Mesenchymal stem cell (in vitro differentiated cells and primary cell): ENCODE results near the gene GALNT10.
A peak's percentile ranks its signal among the peaks of the same experiment; 100 is the strongest.

Experiments used
- DNase-seq: peaks from one replicate; pipeline ENCODE4 v3.0.0-alpha.2; 2013
- H2AFZ ChIP-seq: one replicate; pipeline ENCODE4 v1.6.1; 2013; ENCODE audit warnings: low read depth, mild to moderate bottlenecking, control low read depth, inconsistent platforms, low read length, moderate library complexity
- H2AK5ac ChIP-seq: 2 replicates; pipeline ENCODE4 v1.6.1; 2013; ENCODE audit warnings: low read length, moderate library complexity, mild to moderate bottlenecking, inconsistent platforms; ENCODE audit not compliant: severe bottlenecking
- H2BK120ac ChIP-seq: one replicate; pipeline ENCODE4 v1.6.1; 2013; ENCODE audit warnings: low read depth, mild to moderate bottlenecking, inconsistent platforms, low read length, moderate library complexity
- H2BK12ac ChIP-seq, 2 experiments: one replicate each; pipeline ENCODE4 v1.6.1; 2013; ENCODE audit warnings: inconsistent platforms in 2 of 2, low read length in 2 of 2, mild to moderate bottlenecking in 2 of 2, moderate library complexity in 2 of 2, control low read depth in 1 of 2
- H2BK15ac ChIP-seq: one replicate; pipeline ENCODE4 v1.6.1; 2013; ENCODE audit warnings: mild to moderate bottlenecking, low read depth, inconsistent platforms; ENCODE audit not compliant: poor library complexity, severe bottlenecking
- H2BK5ac ChIP-seq: 2 replicates; pipeline ENCODE4 v1.6.1; 2013; ENCODE audit warnings: low read depth, mild to moderate bottlenecking, low read length, control low read depth, inconsistent platforms; ENCODE audit not compliant: poor library complexity, severe bottlenecking
- H3K14ac ChIP-seq, 2 experiments: one replicate each; pipeline ENCODE4 v1.6.1; 2013; ENCODE audit warnings: inconsistent platforms in 2 of 2, low read length in 2 of 2, control low read depth in 1 of 2, mild to moderate bottlenecking in 1 of 2, moderate library complexity in 1 of 2
- H3K18ac ChIP-seq, 2 experiments: one replicate each; pipeline ENCODE4 v1.6.1; 2013; ENCODE audit warnings: inconsistent platforms in 2 of 2, low read length in 2 of 2, control low read depth in 1 of 2, low read depth in 1 of 2, mild to moderate bottlenecking in 1 of 2
- H3K23ac ChIP-seq, 2 experiments: one replicate each; pipeline ENCODE4 v1.6.1; 2013; ENCODE audit warnings: inconsistent platforms in 2 of 2, low read length in 2 of 2, mild to moderate bottlenecking in 2 of 2, moderate library complexity in 2 of 2, control low read depth in 1 of 2
- H3K27ac ChIP-seq: 2 replicates; pipeline ENCODE4 v1.5.1; 2013; ENCODE audit warnings: mild to moderate bottlenecking, moderate library complexity, low read length, control low read depth, inconsistent platforms; ENCODE audit not compliant: poor library complexity, severe bottlenecking
- H3K27me3 ChIP-seq, 2 experiments: 2 replicates each; pipeline versions ENCODE4 v1.6.1 to v1.7.0; 2013; ENCODE audit warnings: low read length in 2 of 2, mild to moderate bottlenecking in 2 of 2, moderate library complexity in 2 of 2, control low read depth in 1 of 2, inconsistent platforms in 1 of 2; ENCODE audit not compliant: control insufficient read depth in 1 of 2, insufficient read depth in 1 of 2
- H3K36me3 ChIP-seq, 2 experiments: 2 replicates each; pipeline versions ENCODE4 v1.6.1 to v1.7.0; 2013; ENCODE audit warnings: low read length in 2 of 2, control low read depth in 1 of 2, inconsistent platforms in 1 of 2, low read depth in 1 of 2, mild to moderate bottlenecking in 1 of 2; ENCODE audit not compliant: insufficient read depth in 2 of 2, control insufficient read depth in 1 of 2
- H3K4ac ChIP-seq, 2 experiments: one replicate each; pipeline ENCODE4 v1.6.1; 2013; ENCODE audit warnings: inconsistent platforms in 2 of 2, low read length in 2 of 2, mild to moderate bottlenecking in 2 of 2, moderate library complexity in 2 of 2, control low read depth in 1 of 2, low read depth in 1 of 2
- H3K4me1 ChIP-seq: 2 replicates; pipeline ENCODE4 v1.6.1; 2013; ENCODE audit warnings: low read depth, low read length, control low read depth; ENCODE audit not compliant: control insufficient read depth, insufficient read depth
- H3K4me2 ChIP-seq: 2 replicates; pipeline ENCODE4 v1.6.1; 2013; ENCODE audit warnings: low read length, mild to moderate bottlenecking, inconsistent platforms; ENCODE audit not compliant: poor library complexity, severe bottlenecking
- H3K4me3 ChIP-seq, 2 experiments: 2 replicates each; pipeline versions ENCODE4 v1.5.1 to v1.7.0; 2013; ENCODE audit warnings: low read length in 2 of 2, mild to moderate bottlenecking in 2 of 2, control low read depth in 1 of 2, low read depth in 1 of 2; ENCODE audit not compliant: insufficient read depth in 1 of 2
- H3K79me1 ChIP-seq: replicated peaks from 2 replicates; pipeline ENCODE4 v1.6.1; 2013; ENCODE audit warnings: mild to moderate bottlenecking, control low read depth, low read length, inconsistent platforms; ENCODE audit not compliant: poor library complexity, severe bottlenecking
- H3K9ac ChIP-seq: 2 replicates; pipeline ENCODE4 v1.7.0; 2013; ENCODE audit warnings: mild to moderate bottlenecking, low read length, moderate library complexity
- H3K9me3 ChIP-seq: 2 replicates; pipeline ENCODE4 v1.7.0; 2013; ENCODE audit warnings: mild to moderate bottlenecking, low read length; ENCODE audit not compliant: control insufficient read depth
- H4K8ac ChIP-seq: one replicate; pipeline ENCODE4 v1.6.1; 2013; ENCODE audit warnings: inconsistent platforms, mild to moderate bottlenecking, low read length, moderate library complexity
- H4K91ac ChIP-seq: one replicate; pipeline ENCODE4 v1.6.1; 2013; ENCODE audit warnings: mild to moderate bottlenecking, low read length, inconsistent platforms
- WGBS: methylation state at CpG from one replicate; pipeline ENCODE4 v1.1.7; 2013; ENCODE audit warnings: mixed read lengths; 5-methylcytosine and 5-hydroxymethylcytosine counted together

Gene GALNT10

GRCh38 chr5:154220625-154221024 lies 30.1 kb downstream of the GALNT10 start:
- peak overlapping the region; percentile 71 for H2BK120ac ChIP-seq
- peak overlapping the region; percentile 82 to 91 for H3K18ac ChIP-seq
- peak overlapping the region; percentile 99 for H3K27ac ChIP-seq
- peak overlapping the region in 1 of 2 experiments; percentile 97 for H3K4ac ChIP-seq
- H2AFZ ChIP-seq: no peak overlapping the region
- H3K27me3 ChIP-seq: no peaks in the 10 kb centered on the region
- H3K4me3 ChIP-seq: peak overlapping the region in 1 of 2 experiments; percentile 59
- no peak overlapping the region for H3K14ac ChIP-seq
- H3K4me2 ChIP-seq: no peak overlapping the region
- H3K79me1 ChIP-seq: peaks cover 24% of the 10 kb centered on the region
- H3K4me1 ChIP-seq: peaks cover 20% of the 10 kb centered on the region
- peak overlapping the region; percentile 96 for H2BK5ac ChIP-seq
- peak; percentile 85 for DNase-seq
- no peak overlapping the region for H3K23ac ChIP-seq
- H3K9me3 ChIP-seq: no peaks in the 10 kb centered on the region
- no peak overlapping the region for H4K8ac ChIP-seq
- peak overlapping the region; percentile 96 for H2AK5ac ChIP-seq
- H3K9ac ChIP-seq: peak overlapping the region; percentile 76
- H4K91ac ChIP-seq: peak overlapping the region; percentile 34
- peaks cover 0 to 10% of the 10 kb centered on the region in 2 experiments for H3K36me3 ChIP-seq
- no peak overlapping the region for H2BK15ac ChIP-seq
- H2BK12ac ChIP-seq: peak overlapping the region; percentile 77 to 80

GRCh38 chr5:154221371-154221896 lies 30.9 kb downstream of the GALNT10 start:
- H3K23ac ChIP-seq: no peak overlapping the region
- H3K79me1 ChIP-seq: peaks cover 24% of the 10 kb centered on the region

GRCh38 chr5:154222414-154222813 lies 31.9 kb downstream of the GALNT10 start:
- Histone ChIP-seq H2AK5ac (no peak overlapping the region), H3K4ac (no peak overlapping the region), H3K9ac (no peak overlapping the region), H3K79me1 (peaks cover 17% of the 10 kb centered on the region), H3K23ac (no peak overlapping the region), H3K4me2 (no peak overlapping the region), H3K27me3 (no peaks in the 10 kb centered on the region), H3K4me1 (peaks cover 20% of the 10 kb centered on the region), H2BK120ac (no peak overlapping the region), H2BK5ac (no peak overlapping the region), H3K36me3 (peaks cover 0 to 10% of the 10 kb centered on the region in 2 experiments), H3K4me3 (no peak overlapping the region), H3K14ac (no peak overlapping the region), H4K8ac (no peak overlapping the region), H4K91ac (no peak overlapping the region), H2AFZ (no peak overlapping the region), H3K27ac (peak overlapping the region; percentile 26), H3K9me3 (peaks cover 9% of the 10 kb centered on the region), H3K18ac (no peak overlapping the region), H2BK12ac (no peak overlapping the region), H2BK15ac (no peak overlapping the region)
- 100% methylated on average over 2 of the region's 2 CpGs for WGBS
- DNase-seq: no peak

More at GRCh38 chr5:154221371-154221896, 30.9 kb downstream of the GALNT10 start:
- H2BK15ac ChIP-seq: peak overlapping the region; percentile 88
- peak overlapping the region; percentile 77 to 97 for H3K4ac ChIP-seq
- no peak overlapping the region for H2AFZ ChIP-seq
- H3K4me2 ChIP-seq: no peak overlapping the region
- WGBS: 17% methylated on average over 8 of the region's 8 CpGs
- H2BK12ac ChIP-seq: peak overlapping the region; percentile 74 to 84
- H4K8ac ChIP-seq: peak overlapping the region; percentile 89
- H3K9me3 ChIP-seq: peaks cover under 1% of the 10 kb centered on the region
- peak overlapping the region; percentile 96 for H2BK5ac ChIP-seq
- H3K27ac ChIP-seq: peak overlapping the region; percentile 99
- H3K9ac ChIP-seq: peak overlapping the region; percentile 76
- peak; percentile 89 for DNase-seq
- peaks cover 0 to 10% of the 10 kb centered on the region in 2 experiments for H3K36me3 ChIP-seq
- H3K4me3 ChIP-seq: peak overlapping the region in 1 of 2 experiments; percentile 59
- peak overlapping the region; percentile 89 for H2BK120ac ChIP-seq
- peak overlapping the region; percentile 93 for H2AK5ac ChIP-seq
- peak overlapping the region; percentile 93 for H4K91ac ChIP-seq
- H3K18ac ChIP-seq: peak overlapping the region; percentile 90 to 91
- H3K14ac ChIP-seq: peak overlapping the region in 1 of 2 experiments; percentile 85
- no peaks in the 10 kb centered on the region for H3K27me3 ChIP-seq
- peaks cover 20% of the 10 kb centered on the region for H3K4me1 ChIP-seq

- H2BK120ac ChIP-seq: no peak overlapping the region
- DNase-seq: no peak
- H3K9me3 ChIP-seq: peaks cover 9% of the 10 kb centered on the region
- H3K14ac ChIP-seq: no peak overlapping the region
- H2BK15ac ChIP-seq: no peak overlapping the region
- no peak overlapping the region for H4K91ac ChIP-seq
- no peak overlapping the region for H3K27ac ChIP-seq
- H2BK5ac ChIP-seq: no peak overlapping the region
- no peak overlapping the region for H4K8ac ChIP-seq
- H3K4ac ChIP-seq: no peak overlapping the region
- H3K4me3 ChIP-seq: no peak overlapping the region
- 90% methylated on average over 3 of the region's 3 CpGs for WGBS
- H3K18ac ChIP-seq: no peak overlapping the region
- no peak overlapping the region for H3K23ac ChIP-seq
- no peak overlapping the region for H2AFZ ChIP-seq
- peaks cover 18% of the 10 kb centered on the region for H3K79me1 ChIP-seq
- peaks cover 0 to 10% of the 10 kb centered on the region in 2 experiments for H3K36me3 ChIP-seq
- no peak overlapping the region for H2AK5ac ChIP-seq
- no peak overlapping the region for H3K4me2 ChIP-seq
- H3K27me3 ChIP-seq: no peaks in the 10 kb centered on the region
- no peak overlapping the region for H3K9ac ChIP-seq
- peaks cover 17% of the 10 kb centered on the region for H3K4me1 ChIP-seq
- no peak overlapping the region for H2BK12ac ChIP-seq
These were observed 32.8 kb downstream of the GALNT10 start for GRCh38 chr5:154223320-154223719.
